ENCODE data around the gene CPSF6. TPM values are rescaled to one million over a fixed set of nuclear protein-coding genes. Genes with fewer than 3 reads are reported as not detected.
"Not testable (repeated sequence)": the region's sequence is repeated elsewhere in the genome, so short reads cannot be mapped to it uniquely, and the experiment has no call there.

The CPSF6 gene, protein sequence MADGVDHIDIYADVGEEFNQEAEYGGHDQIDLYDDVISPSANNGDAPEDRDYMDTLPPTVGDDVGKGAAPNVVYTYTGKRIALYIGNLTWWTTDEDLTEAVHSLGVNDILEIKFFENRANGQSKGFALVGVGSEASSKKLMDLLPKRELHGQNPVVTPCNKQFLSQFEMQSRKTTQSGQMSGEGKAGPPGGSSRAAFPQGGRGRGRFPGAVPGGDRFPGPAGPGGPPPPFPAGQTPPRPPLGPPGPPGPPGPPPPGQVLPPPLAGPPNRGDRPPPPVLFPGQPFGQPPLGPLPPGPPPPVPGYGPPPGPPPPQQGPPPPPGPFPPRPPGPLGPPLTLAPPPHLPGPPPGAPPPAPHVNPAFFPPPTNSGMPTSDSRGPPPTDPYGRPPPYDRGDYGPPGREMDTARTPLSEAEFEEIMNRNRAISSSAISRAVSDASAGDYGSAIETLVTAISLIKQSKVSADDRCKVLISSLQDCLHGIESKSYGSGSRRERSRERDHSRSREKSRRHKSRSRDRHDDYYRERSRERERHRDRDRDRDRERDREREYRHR
- 114 and 121 TPM in 2 replicates for total RNA-seq

- H3K27me3 Mint-ChIP-seq = no peaks in the 10 kb centered on the region
- H3K9me3 Mint-ChIP-seq = no peaks in the 10 kb centered on the region
- peak; percentile 99 for DNase-seq
These were observed at the start of gene CPSF6 for GRCh38 chr12:69239352-69239921. Gene CPSF6, plus strand, starts transcription at chr12:69239569. Its CDS starts 78 bp downstream, at chr12:69239647.

GRCh38 chr12:69196302-69197288 is 42.8 kb upstream of the CPSF6 start:
- intact Hi-C loops (cut with micrococcal nuclease) = no loop called here
- Mint-ChIP-seq H3K4me3 (no peak overlapping the region), H3K27me3 (no peaks in the 10 kb centered on the region), H3K27ac (no peak overlapping the region), H3K36me3 (ENCODE audit: low read depth) (peaks cover 4% of the 10 kb centered on the region), H3K9me3 (peaks cover 38% of the 10 kb centered on the region), H3K4me1 (no peaks in the 10 kb centered on the region)
- no peak for DNase-seq

More at GRCh38 chr12:69239352-69239921, at the start of gene CPSF6:
- intact Hi-C loops (cut with micrococcal nuclease) = loop anchor here (1.0 to 5.0 kb wide), 5 partner anchors 15 to 1970 kb away; partner anchors contain the start of genes CAND1, FRS2 and RAB3IP
- Mint-ChIP-seq H3K4me1 (peaks cover 43% of the 10 kb centered on the region), H3K4me3 (peak within 1 kb of the TSS; percentile 97), H3K27ac (peak within 1 kb of the TSS; percentile 98), H3K36me3 (ENCODE audit: low read depth) (peaks cover 18% of the 10 kb centered on the region)

DNA sequence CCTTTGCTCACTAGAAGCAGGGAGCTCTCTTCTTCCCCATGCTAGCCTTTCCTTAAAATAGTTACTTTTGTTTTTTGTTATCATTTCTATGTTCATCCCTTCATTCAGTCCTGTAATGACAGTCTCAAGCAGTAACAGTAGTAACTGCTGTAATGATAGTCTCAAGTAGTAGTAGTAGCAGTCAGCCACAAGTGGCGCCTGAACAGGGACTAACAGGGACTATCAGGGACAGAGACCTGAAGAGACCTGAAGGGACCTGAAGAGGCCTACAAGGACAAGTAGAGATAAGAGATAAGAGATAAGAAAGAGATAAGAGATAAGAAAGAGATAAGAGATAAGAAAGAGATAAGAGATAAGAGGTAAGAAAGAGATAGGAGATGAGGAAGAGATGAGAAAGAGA is 39.4 kb upstream of the CPSF6 start:
- H3K9me3 Mint-ChIP-seq = peaks cover 43% of the 10 kb centered on the region
- H3K27me3 Mint-ChIP-seq; DNase-seq; H3K27ac Mint-ChIP-seq; intact Hi-C loops (cut with micrococcal nuclease); H3K4me3 Mint-ChIP-seq; H3K36me3 Mint-ChIP-seq (ENCODE audit: low read depth); H3K4me1 Mint-ChIP-seq: not testable (repeated sequence)

DNA sequence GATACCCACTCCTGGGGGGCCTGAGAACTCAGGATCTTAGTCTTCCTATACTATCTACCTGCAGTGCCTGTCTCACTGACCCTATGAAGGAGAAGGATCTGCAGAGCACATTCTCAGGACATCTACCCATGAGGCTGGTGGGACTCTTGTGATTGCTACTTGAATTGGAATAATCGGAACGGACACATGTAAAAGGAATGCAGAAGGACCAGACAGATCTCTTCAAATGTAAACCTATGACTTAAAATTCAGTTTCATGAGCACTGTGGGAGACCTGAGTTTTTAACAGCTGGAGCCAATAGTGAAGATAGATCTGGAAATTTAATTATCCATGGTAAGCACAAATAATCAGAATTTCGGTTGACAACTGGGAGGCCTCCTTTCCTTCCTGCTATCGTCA is 35.2 kb upstream of the CPSF6 start:
- Mint-ChIP-seq H3K36me3 (ENCODE audit: low read depth) (peaks cover 4% of the 10 kb centered on the region), H3K4me1 (no peaks in the 10 kb centered on the region), H3K27ac (no peak overlapping the region), H3K27me3 (no peaks in the 10 kb centered on the region), H3K4me3 (no peak overlapping the region), H3K9me3 (peaks cover 44% of the 10 kb centered on the region)
- intact Hi-C loops (cut with micrococcal nuclease) = no loop called here
- DNase-seq = no peak

GRCh38 chr12:69210661-69211060 is 28.7 kb upstream of the CPSF6 start:
- H3K27me3 Mint-ChIP-seq = no peaks in the 10 kb centered on the region
- H3K36me3 Mint-ChIP-seq (ENCODE audit: low read depth) = no peaks in the 10 kb centered on the region
- H3K4me3 Mint-ChIP-seq = no peak overlapping the region
- peaks cover 19% of the 10 kb centered on the region for H3K9me3 Mint-ChIP-seq
- H3K4me1 Mint-ChIP-seq = no peaks in the 10 kb centered on the region
- no peak overlapping the region for H3K27ac Mint-ChIP-seq
- DNase-seq = peak; percentile 38
- intact Hi-C loops (cut with micrococcal nuclease) = no loop called here

- intact Hi-C loops (cut with micrococcal nuclease) = no loop called here
- peaks cover 19% of the 10 kb centered on the region for H3K9me3 Mint-ChIP-seq
- no peaks in the 10 kb centered on the region for H3K4me1 Mint-ChIP-seq
- H3K27ac Mint-ChIP-seq = no peak overlapping the region
- no peak overlapping the region for H3K4me3 Mint-ChIP-seq
- H3K36me3 Mint-ChIP-seq (ENCODE audit: low read depth) = no peaks in the 10 kb centered on the region
- DNase-seq = peak; percentile 6
- no peaks in the 10 kb centered on the region for H3K27me3 Mint-ChIP-seq
These were observed 28.2 kb upstream of the CPSF6 start for GRCh38 chr12:69211160-69211559.

- no peaks in the 10 kb centered on the region for H3K4me1 Mint-ChIP-seq
- no peaks in the 10 kb centered on the region for H3K36me3 Mint-ChIP-seq (ENCODE audit: low read depth)
- H3K4me3 Mint-ChIP-seq = no peak overlapping the region
- no peak overlapping the region for H3K27ac Mint-ChIP-seq
- DNase-seq = peak; percentile 17
- no peaks in the 10 kb centered on the region for H3K27me3 Mint-ChIP-seq
- intact Hi-C loops (cut with micrococcal nuclease) = no loop called here
- H3K9me3 Mint-ChIP-seq = peaks cover 6% of the 10 kb centered on the region
These were observed 25.2 kb upstream of the CPSF6 start for GRCh38 chr12:69214169-69214568.

GRCh38 chr12:69225251-69225910 is 14.0 kb upstream of the CPSF6 start:
- no peak overlapping the region for H3K27ac Mint-ChIP-seq
- H3K4me1 Mint-ChIP-seq = no peaks in the 10 kb centered on the region
- peak; percentile 8 for DNase-seq
- H3K27me3 Mint-ChIP-seq = peaks cover 2% of the 10 kb centered on the region
- H3K9me3 Mint-ChIP-seq = peaks cover 4% of the 10 kb centered on the region
- no peaks in the 10 kb centered on the region for H3K36me3 Mint-ChIP-seq (ENCODE audit: low read depth)
- no peak overlapping the region for H3K4me3 Mint-ChIP-seq
- intact Hi-C loops (cut with micrococcal nuclease) = no loop called here

GRCh38 chr12:69231479-69231878 is 7.9 kb upstream of the CPSF6 start:
- intact Hi-C loops (cut with micrococcal nuclease) = no loop called here
- H3K27ac Mint-ChIP-seq = no peak overlapping the region
- no peak overlapping the region for H3K4me3 Mint-ChIP-seq
- no peaks in the 10 kb centered on the region for H3K36me3 Mint-ChIP-seq (ENCODE audit: low read depth)
- DNase-seq = peak; percentile 28
- H3K27me3 Mint-ChIP-seq = peaks cover 4% of the 10 kb centered on the region
- H3K9me3 Mint-ChIP-seq = peaks cover 18% of the 10 kb centered on the region
- no peaks in the 10 kb centered on the region for H3K4me1 Mint-ChIP-seq

DNA sequence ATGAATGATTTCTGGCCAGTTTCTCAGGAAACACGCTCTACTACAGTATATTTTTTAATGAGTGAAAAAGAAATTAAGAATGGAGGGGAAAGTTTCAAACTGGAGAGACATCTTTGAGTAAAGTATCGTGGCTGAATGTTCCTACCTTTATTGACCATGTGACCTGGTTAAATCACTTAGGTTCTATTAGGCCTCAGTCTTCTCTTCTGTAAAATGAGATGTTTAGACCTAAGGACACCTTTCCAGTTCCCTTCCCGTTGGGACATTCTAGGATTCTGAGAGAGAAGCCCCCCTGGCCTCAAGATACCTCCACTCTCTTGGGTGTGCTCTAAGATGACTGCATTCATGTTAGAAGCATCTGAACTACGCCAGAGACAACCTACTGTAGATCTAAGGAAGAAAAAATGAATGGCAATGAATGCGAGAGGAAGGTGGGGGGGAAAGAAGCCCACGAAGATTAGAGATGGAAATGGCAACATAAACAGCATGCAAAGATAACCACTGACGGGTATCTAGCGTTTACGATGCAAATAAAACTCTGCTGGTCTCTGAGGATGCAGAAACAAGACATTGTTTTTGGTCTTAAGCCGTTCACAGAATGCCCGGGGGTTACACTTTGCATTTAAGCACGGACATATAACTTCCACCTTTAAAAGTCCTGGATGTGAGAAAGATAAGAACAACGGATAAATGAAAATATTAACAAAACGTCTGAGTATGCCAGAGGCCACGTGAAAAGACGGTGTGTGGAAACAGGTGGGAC is 599 bp upstream of the CPSF6 start:
- no peak for DNase-seq
- H3K9me3 Mint-ChIP-seq = no peaks in the 10 kb centered on the region
- peak overlapping the region; percentile 84 for H3K4me3 Mint-ChIP-seq
- H3K27me3 Mint-ChIP-seq = no peaks in the 10 kb centered on the region
- peak overlapping the region; percentile 90 for H3K27ac Mint-ChIP-seq
- peaks cover 18% of the 10 kb centered on the region for H3K36me3 Mint-ChIP-seq (ENCODE audit: low read depth)
- H3K4me1 Mint-ChIP-seq = peaks cover 42% of the 10 kb centered on the region
- intact Hi-C loops (cut with micrococcal nuclease) = loop anchor here (1.0 to 5.0 kb wide), 5 partner anchors 16 to 1969 kb away; partner anchors contain the start of genes CAND1, FRS2 and RAB3IP

GRCh38 chr12:69239922-69240630 is 707 bp downstream of the CPSF6 start:
- DNase-seq = peak; percentile 86
- Mint-ChIP-seq H3K4me1 (peaks cover 43% of the 10 kb centered on the region), H3K4me3 (peak overlapping the region; percentile 97), H3K27ac (peak overlapping the region; percentile 98), H3K36me3 (ENCODE audit: low read depth) (peaks cover 20% of the 10 kb centered on the region), H3K27me3 (no peaks in the 10 kb centered on the region), H3K9me3 (no peaks in the 10 kb centered on the region)
- intact Hi-C loops (cut with micrococcal nuclease) = loop anchor here (1.0 to 10.0 kb wide), 10 partner anchors 8 to 1971 kb away; partner anchors contain the start of genes CAND1, CCT2, CNOT2 and FRS2

- Mint-ChIP-seq H3K4me1 (peaks cover 48% of the 10 kb centered on the region), H3K4me3 (peak overlapping the region; percentile 97), H3K27me3 (no peaks in the 10 kb centered on the region), H3K36me3 (ENCODE audit: low read depth) (peaks cover 20% of the 10 kb centered on the region), H3K27ac (peak overlapping the region; percentile 98), H3K9me3 (no peaks in the 10 kb centered on the region)
- intact Hi-C loops (cut with micrococcal nuclease) = loop anchor here (1.0 to 10.0 kb wide), 5 partner anchors 8 to 1004 kb away; partner anchors contain the start of genes CCT2, CNOT2 and MDM2
- peak; percentile 78 for DNase-seq
These were observed 1.2 kb downstream of the CPSF6 start for GRCh38 chr12:69240631-69240995.
